Stimulated activated CD4-positive, alpha-beta T cell treated with anti-CD3 and anti-CD28 coated beads, Interleukin-15, amount 100 ng/mL, for 48 hours (primary cell): ENCODE results near the gene ZNF197.
"Not testable (repeated sequence)": the region's sequence is repeated elsewhere in the genome, so short reads cannot be mapped to it uniquely, and the experiment has no call there.

Experiments
- DNase-seq, 2 donors: peaks; one replicate each; pipeline ENCODE4 v3.0.0-alpha.2; 2020; ENCODE audit warnings: low read depth in 2 of 2

The ZNF197 gene

GRCh38 chr3:44624749-44625480 is at the start of gene ZNF197:
ZNF197 (plus strand) TSS chr3:44625036; CDS start chr3:44629155, 4,119 bp downstream.
- peak; percentile 42 to 51 for DNase-seq

- no peak for DNase-seq
Measured at GRCh38 chr3:44576613-44577012, 48.2 kb upstream of the ZNF197 start.

- not testable (repeated sequence) for DNase-seq
Measured at GRCh38 chr3:44577354-44577952, 47.4 kb upstream of the ZNF197 start.

- DNase-seq: not testable (repeated sequence)
Measured at GRCh38 chr3:44578316-44578715, 46.5 kb upstream of the ZNF197 start.

GRCh38 chr3:44578924-44579515 is 45.8 kb upstream of the ZNF197 start:
- not testable (repeated sequence) for DNase-seq

- not testable (repeated sequence) for DNase-seq
Measured at GRCh38 chr3:44579749-44580148, 45.1 kb upstream of the ZNF197 start.

- not testable (repeated sequence) for DNase-seq
Measured at GRCh38 chr3:44580971-44581370, 43.9 kb upstream of the ZNF197 start.

GRCh38 chr3:44584646-44585501 is 40.0 kb upstream of the ZNF197 start, which contains the start of gene ZNF660:
ZNF660 (plus strand) TSS chr3:44584964; CDS start chr3:44594194, 9,230 bp downstream.
- no peak for DNase-seq

GRCh38 chr3:44596621-44597020 is 28.2 kb upstream of the ZNF197 start:
- no peak for DNase-seq

- DNase-seq: no peak
Measured at GRCh38 chr3:44601749-44602148, 23.1 kb upstream of the ZNF197 start.

GRCh38 chr3:44612678-44613077 is 12.2 kb upstream of the ZNF197 start:
- DNase-seq: no peak

- DNase-seq: no peak
Measured at GRCh38 chr3:44628716-44629115, 3.9 kb downstream of the ZNF197 start.

GRCh38 chr3:44632193-44632592 is 7.4 kb downstream of the ZNF197 start:
- no peak for DNase-seq

GRCh38 chr3:44642337-44642736 is 17.5 kb downstream of the ZNF197 start:
- DNase-seq: no peak

GRCh38 chr3:44643024-44643423 is 18.2 kb downstream of the ZNF197 start:
- no peak for DNase-seq

GRCh38 chr3:44647771-44648170 is 22.9 kb downstream of the ZNF197 start:
- no peak for DNase-seq

GRCh38 chr3:44648564-44649229 is 23.9 kb downstream of the ZNF197 start, which contains the start of gene ZNF35:
ZNF35 (plus strand) TSS chr3:44648732; CDS start chr3:44651068, 2,336 bp downstream.
- peak; percentile 31 to 37 for DNase-seq

- DNase-seq: no peak
Measured at GRCh38 chr3:44649709-44650108, 24.9 kb downstream of the ZNF197 start.

GRCh38 chr3:44654039-44654438 is 29.2 kb downstream of the ZNF197 start:
- DNase-seq: no peak

GRCh38 chr3:44659015-44659414 is 34.2 kb downstream of the ZNF197 start:
- no peak for DNase-seq

GRCh38 chr3:44659434-44659833 is 34.6 kb downstream of the ZNF197 start:
- no peak for DNase-seq
